SK-N-SH (cell line): Measurements from ENCODE around the gene CENPF. TPM values are rescaled to one million over a fixed set of nuclear protein-coding genes. Genes with fewer than 3 reads are reported as not detected.

Experiments used
- CTCF ChIA-PET: fragments of 300-600, 350-600 bp; formaldehyde crosslinking; extraction: SDS; loops from one replicate; lab custom pipeline; 2021; lab: Yijun Ruan, JAX
- POLR2A ChIA-PET: fragments of 350-600 bp; sonication (Branson Sonifier 250); formaldehyde crosslinking; extraction: SDS; loops from one replicate; lab custom pipeline; 2020; ENCODE audit warnings: antibody characterized with exemption, inconsistent platforms; lab: Yijun Ruan, JAX
- DNase-seq: peaks from one replicate; pipeline ENCODE4 v3.0.0; 2012
- H2AFZ ChIP-seq: fragments of 200-600 bp; sonication (generic); 2 replicates; pipeline ENCODE4 v1.8.1; 2016; ENCODE audit warnings: antibody characterized with exemption, mild to moderate bottlenecking, low read depth
- H3F3A ChIP-seq: fragments of 200-600 bp; sonication (generic); replicated peaks from 2 replicates; pipeline ENCODE3; 2016; ENCODE audit warnings: antibody characterized with exemption, mild to moderate bottlenecking; ENCODE audit not compliant: insufficient read depth
- H3K27ac ChIP-seq, 2 experiments: fragments of 200-500 bp in 1 of 2; fragments of 200-600 bp in 1 of 2; sonication (Bioruptor generic) in 1 of 2; sonication (generic), shearing (Covaris generic) in 1 of 2; 2 replicates each; pipeline versions ENCODE4 v1.5.1 to v1.6.1; 2014 to 2016; ENCODE audit warnings: low read depth in 2 of 2, inconsistent platforms in 1 of 2, low read length in 1 of 2, mild to moderate bottlenecking in 1 of 2, mixed read lengths in 1 of 2
- H3K27me3 ChIP-seq: fragments of 200-600 bp; sonication (generic), shearing (Covaris generic); 2 replicates; pipeline ENCODE4 v1.6.1; 2016; ENCODE audit warnings: mixed run types; ENCODE audit not compliant: insufficient read depth
- H3K36me3 ChIP-seq, 2 experiments: fragments of 200-500 bp in 1 of 2; fragments of 200-600 bp in 1 of 2; sonication (Bioruptor generic) in 1 of 2; sonication (generic) in 1 of 2; replicated peaks in 1 of 2; 2 replicates each; pipeline versions ENCODE3 to v1.5.1; 2014 to 2016; ENCODE audit warnings: low read length in 1 of 2, mild to moderate bottlenecking in 1 of 2; ENCODE audit not compliant: insufficient read depth in 2 of 2, control insufficient read depth in 1 of 2
- H3K4me1 ChIP-seq, 2 experiments: fragments of 200-500 bp in 1 of 2; fragments of 200-600 bp in 1 of 2; sonication (Bioruptor generic) in 1 of 2; sonication (generic), shearing (Covaris generic) in 1 of 2; 2 replicates each; pipeline versions ENCODE4 v1.5.1 to v1.6.1; 2014 to 2016; ENCODE audit warnings: low read depth in 1 of 2, low read length in 1 of 2, mixed run types in 1 of 2; ENCODE audit not compliant: insufficient read depth in 2 of 2, control insufficient read depth in 1 of 2
- H3K4me2 ChIP-seq: fragments of 200-600 bp; sonication (generic), shearing (Covaris generic); 2 replicates; pipeline ENCODE4 v1.6.1; 2017; ENCODE audit warnings: mixed run types
- H3K4me3 ChIP-seq, 2 experiments: fragments of 200-500 bp in 1 of 2; fragments of 200-600 bp in 1 of 2; sonication (Bioruptor generic) in 1 of 2; sonication (generic), shearing (Covaris generic) in 1 of 2; 2 replicates each; pipeline versions ENCODE4 v1.5.1 to v1.8.1; 2014 to 2016; ENCODE audit warnings: low read depth in 2 of 2, inconsistent platforms in 1 of 2, low read length in 1 of 2, mild to moderate bottlenecking in 1 of 2, mixed read lengths in 1 of 2, moderate library complexity in 1 of 2
- H3K79me2 ChIP-seq: fragments of 200-600 bp; sonication (generic); 2 replicates; pipeline ENCODE4 v1.8.1; 2017; ENCODE audit warnings: mild to moderate bottlenecking; ENCODE audit not compliant: insufficient read depth
- H3K9ac ChIP-seq: fragments of 200-600 bp; sonication (generic); 2 replicates; pipeline ENCODE4 v1.6.1; 2017; ENCODE audit warnings: mixed run types
- H3K9me2 ChIP-seq: fragments of 200-600 bp; sonication (generic); 2 replicates; pipeline ENCODE4 v1.6.1; 2017; ENCODE audit warnings: mixed run types
- H3K9me3 ChIP-seq: fragments of 200-600 bp; sonication (generic); 2 replicates; pipeline ENCODE4 v1.6.1; 2017; ENCODE audit warnings: mixed run types, mild to moderate bottlenecking, moderate library complexity
- H4K20me1 ChIP-seq: fragments of 200-600 bp; sonication (generic); 2 replicates; pipeline ENCODE4 v1.6.1; 2017; ENCODE audit warnings: mild to moderate bottlenecking, mixed run types; ENCODE audit not compliant: insufficient read depth
- CHD2 ChIP-seq: fragments of 150-350 bp; IDR thresholded peaks from 2 replicates; pipeline ENCODE4 v1.6.1; 2018; ENCODE audit warnings: low read length; ENCODE audit not compliant: partially characterized antibody
- FOSL2 ChIP-seq: IDR thresholded peaks from 2 replicates; pipeline ENCODE4 v1.4.0; 2012; ENCODE audit warnings: low read depth, mild to moderate bottlenecking, moderate library complexity, borderline replicate concordance
- FOXJ3 ChIP-seq: sonication (generic); formaldehyde crosslinking; IDR thresholded peaks from 2 replicates; pipeline ENCODE4 v1.5.1; 2020; ENCODE audit warnings: mild to moderate bottlenecking, missing genetic modification reagents
- FOXM1 ChIP-seq: IDR thresholded peaks from 2 replicates; pipeline ENCODE4 v1.4.0; 2012; ENCODE audit warnings: low read depth, mild to moderate bottlenecking
- GABPA ChIP-seq: IDR thresholded peaks from 2 replicates; pipeline ENCODE4 v1.4.0; 2012; ENCODE audit warnings: low read depth, mild to moderate bottlenecking
- IRF3 ChIP-seq: fragments of 150-350 bp; IDR thresholded peaks from 2 replicates; pipeline ENCODE4 v1.6.1; 2016; ENCODE audit warnings: mild to moderate bottlenecking, low read depth, low read length
- MAX ChIP-seq: IDR thresholded peaks from 2 replicates; pipeline ENCODE4 v1.4.0; 2012; ENCODE audit warnings: low read depth
- POLR2AphosphoS5 ChIP-seq: IDR thresholded peaks from 2 replicates; pipeline ENCODE4 v1.6.1; 2012; ENCODE audit warnings: low read depth, low read length
- RCOR1 ChIP-seq: fragments of 150-350 bp; IDR thresholded peaks from 2 replicates; pipeline ENCODE4 v1.6.1; 2017; ENCODE audit warnings: antibody characterized with exemption, low read length
- SIN3A ChIP-seq: IDR thresholded peaks from 2 replicates; pipeline ENCODE4 v1.6.1; 2012; ENCODE audit warnings: low read depth, mild to moderate bottlenecking, low read length, moderate library complexity, borderline replicate concordance
- TCF12 ChIP-seq: IDR thresholded peaks from 2 replicates; pipeline ENCODE4 v1.4.0; 2012
- TEAD4 ChIP-seq: IDR thresholded peaks from 2 replicates; pipeline ENCODE4 v1.4.0; 2012; ENCODE audit warnings: mild to moderate bottlenecking, borderline replicate concordance; ENCODE audit not compliant: insufficient read depth
- USF1 ChIP-seq: IDR thresholded peaks from 2 replicates; pipeline ENCODE4 v1.4.0; 2012; ENCODE audit warnings: low read depth, borderline replicate concordance
- ZBTB33 ChIP-seq: IDR thresholded peaks from 2 replicates; pipeline ENCODE4 v1.4.0; 2012; ENCODE audit warnings: low read depth, borderline replicate concordance
- WGBS: methylation state at CpG from one replicate; pipeline ENCODE4 v1.1.6; 2017; ENCODE audit warnings: low lambda C conversion rate; 5-methylcytosine and 5-hydroxymethylcytosine counted together
- polyA plus RNA-seq, 3 experiments: library from polyadenylated mRNA; depleted of rRNA; stranded (reverse); fragments of >200 nt; gene quantifications; 2 replicates each; pipeline ENCODE4 v1.2.3, GENCODE V29; 2012

The CENPF gene
- polyA plus RNA-seq, 1 of the 3 experiments (the other 2 are of a cell fraction) = 14.5 TPM

GRCh38 chr1:214645712-214646111 lies 42.7 kb downstream of the CENPF start:
- H3K9me3 ChIP-seq = no peaks in the 10 kb centered on the region
- H3K4me2 ChIP-seq = no peak overlapping the region
- CTCF ChIA-PET = interaction anchor here (1.8 to 4.9 kb wide), 3 partner anchors 9 to 17 kb away, joined by 4 to 32 read pairs (median 22); no protein-coding TSS in a partner anchor
- peaks cover 8% of the 10 kb centered on the region; the same call in 1 of the 2 replicates for H3K79me2 ChIP-seq
- H3K36me3 ChIP-seq = peaks cover 63 to 89% of the 10 kb centered on the region in 2 experiments
- no peak overlapping the region for H3K27ac ChIP-seq
- H3K4me1 ChIP-seq = no peaks in the 10 kb centered on the region; a peak in 1 of 4 replicates
- POLR2A ChIA-PET = no interaction called here
- no peak overlapping the region for H3K4me3 ChIP-seq
- no peak for TF ChIP-seq USF1
- TF ChIP-seq FOXM1 = no peak
- TF ChIP-seq POLR2AphosphoS5 = no peak
- TF ChIP-seq GABPA = no peak
- no peak for TF ChIP-seq CHD2
- no peak for TF ChIP-seq IRF3
- TF ChIP-seq TCF12 = no peak
- no peak for TF ChIP-seq SIN3A
- TF ChIP-seq MAX = no peak
- TF ChIP-seq FOSL2 = no peak
- TF ChIP-seq RCOR1 = no peak
- no peak for TF ChIP-seq ZBTB33
- no peak for TF ChIP-seq TEAD4
- no peak overlapping the region for H2AFZ ChIP-seq
- H3K27me3 ChIP-seq = no peaks in the 10 kb centered on the region
- H4K20me1 ChIP-seq = no peaks in the 10 kb centered on the region
- 97% methylated on average over 10 of the region's 10 CpGs for WGBS
- peaks cover 8% of the 10 kb centered on the region for H3F3A ChIP-seq
- DNase-seq = no peak
- H3K9ac ChIP-seq = no peak overlapping the region
- H3K9me2 ChIP-seq = no peaks in the 10 kb centered on the region

- Histone ChIP-seq H3K9me3 (no peaks in the 10 kb centered on the region), H3K9me2 (no peaks in the 10 kb centered on the region), H4K20me1 (no peaks in the 10 kb centered on the region), H3K79me2 (peaks cover 8% of the 10 kb centered on the region; the same call in 1 of the 2 replicates), H3K9ac (no peak overlapping the region), H3K4me2 (no peak overlapping the region), H3K27me3 (no peaks in the 10 kb centered on the region), H3K36me3 (peaks cover 67 to 73% of the 10 kb centered on the region in 2 experiments), H2AFZ (no peak overlapping the region), H3K27ac (no peak overlapping the region), H3F3A (peaks cover 8% of the 10 kb centered on the region), H3K4me3 (no peak overlapping the region), H3K4me1 (no peaks in the 10 kb centered on the region; a peak in 1 of 4 replicates)
- no peak for DNase-seq
- ChIA-PET CTCF (interaction anchor here (0.6 to 4.9 kb wide), 5 partner anchors 9 to 498 kb away, joined by 3 to 32 read pairs (median 5); no protein-coding TSS in a partner anchor), POLR2A (no interaction called here)
- 95% methylated on average over 3 of the region's 3 CpGs for WGBS
- TF ChIP-seq SIN3A (no peak), FOXJ3 (no peak)
These were observed 45.8 kb downstream of the CENPF start for GRCh38 chr1:214648801-214649200.
